Measurements from ENCODE around the gene SLC38A7. TPM values are rescaled to one million over a fixed set of nuclear protein-coding genes. Genes with fewer than 3 reads are reported as not detected.

The SLC38A7 gene
- total RNA-seq, 1 donor from 2014 or later: 23.4 TPM

DNA sequence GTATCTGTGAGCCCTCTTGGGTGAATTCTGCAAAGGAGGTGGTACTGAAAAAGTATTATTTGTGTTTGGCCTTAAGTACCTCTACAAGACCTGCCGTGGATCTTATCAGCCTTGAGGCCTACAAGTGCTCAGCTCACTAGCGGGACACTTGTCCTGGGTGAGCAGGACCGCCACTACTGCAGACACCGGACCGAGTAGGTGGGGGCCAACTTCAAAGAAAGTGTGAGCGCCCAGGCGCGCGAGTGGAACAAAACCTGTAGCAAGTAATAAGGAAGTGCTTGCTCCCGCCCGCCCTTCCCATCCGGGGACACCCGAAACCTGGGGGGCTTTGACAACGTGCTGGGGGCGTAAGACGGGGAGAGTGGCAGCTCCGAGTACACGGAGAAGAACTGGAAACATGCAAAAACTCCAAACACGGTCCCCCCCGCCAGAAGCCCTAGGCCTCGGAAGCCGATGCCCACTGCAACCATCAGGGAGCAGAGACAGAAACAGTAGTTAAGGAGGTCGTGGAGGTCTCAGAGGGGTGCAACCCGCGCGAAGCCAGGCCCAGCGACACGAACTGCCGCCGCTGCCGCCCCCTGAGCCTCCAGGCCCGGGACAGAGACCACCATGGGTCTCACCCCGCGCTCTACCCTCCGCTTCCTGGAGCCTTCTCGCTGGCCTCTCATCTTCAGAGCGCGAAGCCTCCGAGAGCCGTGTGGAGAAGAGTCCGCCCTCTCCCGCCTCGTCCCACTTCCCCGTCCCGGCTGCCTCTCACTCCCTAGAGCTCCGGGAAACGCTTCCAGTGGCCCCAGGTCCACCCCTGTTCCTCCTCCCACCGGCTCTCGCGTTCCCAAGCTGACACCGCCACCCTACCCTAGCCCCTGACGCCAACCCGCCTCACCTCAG, 55.5 kb downstream of the SLC38A7 start:
- H3K36me3 ChIP-seq (ENCODE audit: control insufficient read depth, insufficient read depth, low read length): peaks cover 1% of the 10 kb centered on the region
- H3K27me3 ChIP-seq (ENCODE audit: control insufficient read depth, insufficient read depth, low read length): no peaks in the 10 kb centered on the region
- DNase-seq (ENCODE audit: low read depth) (peak; percentile 34), FAIRE-seq (no peak)
- H3K4me3 ChIP-seq (ENCODE audit: low read depth, low read length): peak overlapping the region; percentile 100
- TF ChIP-seq, protein P1, sequence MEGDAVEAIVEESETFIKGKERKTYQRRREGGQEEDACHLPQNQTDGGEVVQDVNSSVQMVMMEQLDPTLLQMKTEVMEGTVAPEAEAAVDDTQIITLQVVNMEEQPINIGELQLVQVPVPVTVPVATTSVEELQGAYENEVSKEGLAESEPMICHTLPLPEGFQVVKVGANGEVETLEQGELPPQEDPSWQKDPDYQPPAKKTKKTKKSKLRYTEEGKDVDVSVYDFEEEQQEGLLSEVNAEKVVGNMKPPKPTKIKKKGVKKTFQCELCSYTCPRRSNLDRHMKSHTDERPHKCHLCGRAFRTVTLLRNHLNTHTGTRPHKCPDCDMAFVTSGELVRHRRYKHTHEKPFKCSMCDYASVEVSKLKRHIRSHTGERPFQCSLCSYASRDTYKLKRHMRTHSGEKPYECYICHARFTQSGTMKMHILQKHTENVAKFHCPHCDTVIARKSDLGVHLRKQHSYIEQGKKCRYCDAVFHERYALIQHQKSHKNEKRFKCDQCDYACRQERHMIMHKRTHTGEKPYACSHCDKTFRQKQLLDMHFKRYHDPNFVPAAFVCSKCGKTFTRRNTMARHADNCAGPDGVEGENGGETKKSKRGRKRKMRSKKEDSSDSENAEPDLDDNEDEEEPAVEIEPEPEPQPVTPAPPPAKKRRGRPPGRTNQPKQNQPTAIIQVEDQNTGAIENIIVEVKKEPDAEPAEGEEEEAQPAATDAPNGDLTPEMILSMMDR (IDR thresholded peaks at IDR 0.05; ENCODE audit: insufficient read depth, low read length, severe bottlenecking): no peak

DNA sequence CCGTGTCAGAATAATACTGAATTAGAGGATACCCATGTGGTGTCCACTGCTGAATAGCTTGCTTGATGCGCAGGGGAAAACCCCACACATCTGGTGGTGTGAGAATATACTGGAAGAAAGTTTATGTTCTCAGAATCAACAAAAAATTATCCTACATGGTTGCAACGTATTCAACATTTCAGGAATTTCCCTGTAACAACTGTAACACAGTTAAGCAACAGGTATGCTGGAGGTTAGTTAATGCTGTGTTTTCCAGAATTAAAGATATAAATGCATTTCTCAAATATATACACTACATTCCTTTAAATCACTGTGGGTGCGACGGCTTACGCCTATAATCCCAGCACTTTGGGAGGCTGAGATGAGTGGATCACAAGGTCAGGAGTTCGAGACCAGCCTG, 60.4 kb downstream of the SLC38A7 start:
- no peak for FAIRE-seq
- no peaks in the 10 kb centered on the region for H3K27me3 ChIP-seq (ENCODE audit: control insufficient read depth, insufficient read depth, low read length)
- H3K4me3 ChIP-seq (ENCODE audit: low read depth, low read length): no peak overlapping the region
- peaks cover 5% of the 10 kb centered on the region for H3K36me3 ChIP-seq (ENCODE audit: control insufficient read depth, insufficient read depth, low read length)
- no peak for DNase-seq (ENCODE audit: low read depth)
- TF ChIP-seq, protein P1 (IDR thresholded peaks at IDR 0.05; ENCODE audit: insufficient read depth, low read length, severe bottlenecking): no peak

DNA sequence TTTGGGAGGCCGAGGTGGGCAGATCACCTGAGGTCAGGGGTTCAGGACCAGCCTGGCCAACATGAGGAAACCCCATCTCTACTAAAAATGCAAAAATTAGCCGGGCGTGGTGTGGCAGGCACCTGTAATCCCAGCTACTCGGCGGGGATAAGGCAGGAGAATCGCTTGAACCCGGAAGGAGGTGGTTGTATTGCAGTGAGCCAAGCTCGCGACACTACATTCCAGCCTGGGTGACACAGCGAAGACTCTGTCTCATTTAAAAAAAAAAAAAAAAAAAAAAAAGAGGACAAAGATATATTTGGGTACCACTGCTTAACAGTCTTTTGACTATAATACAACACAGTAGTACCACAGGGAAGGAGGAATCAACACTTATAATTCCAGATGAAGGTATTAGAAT, 64.2 kb downstream of the SLC38A7 start:
- Histone ChIP-seq H3K27me3 (ENCODE audit: control insufficient read depth, insufficient read depth, low read length) (no peaks in the 10 kb centered on the region), H3K36me3 (ENCODE audit: control insufficient read depth, insufficient read depth, low read length) (peaks cover 6% of the 10 kb centered on the region), H3K4me3 (ENCODE audit: low read depth, low read length) (no peak overlapping the region)
- TF ChIP-seq, protein P1 (IDR thresholded peaks at IDR 0.05; ENCODE audit: insufficient read depth, low read length, severe bottlenecking): no peak
- FAIRE-seq (no peak), DNase-seq (ENCODE audit: low read depth) (no peak)

DNA sequence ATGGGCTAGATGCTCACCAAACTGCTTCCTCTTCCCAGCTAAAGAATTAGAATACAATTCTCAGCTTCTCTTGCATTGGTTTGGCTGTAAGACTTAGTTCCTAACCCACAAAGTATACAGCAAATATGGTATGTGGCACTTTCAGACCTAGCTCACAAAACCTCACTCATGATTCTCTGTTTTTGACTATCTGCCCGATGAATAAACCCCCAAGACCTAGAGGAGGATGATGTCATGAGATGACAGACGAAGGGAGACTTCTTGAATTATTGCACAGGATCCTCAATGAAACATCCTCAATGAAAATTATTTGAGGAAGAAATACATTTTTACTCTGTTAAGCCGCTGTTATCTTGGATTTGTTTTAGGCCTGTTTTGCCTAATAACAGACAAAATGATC, 69.3 kb downstream of the SLC38A7 start:
- Histone ChIP-seq H3K4me3 (ENCODE audit: low read depth, low read length) (no peak overlapping the region), H3K36me3 (ENCODE audit: control insufficient read depth, insufficient read depth, low read length) (peaks cover 1% of the 10 kb centered on the region), H3K27me3 (ENCODE audit: control insufficient read depth, insufficient read depth, low read length) (no peaks in the 10 kb centered on the region)
- FAIRE-seq (no peak), DNase-seq (ENCODE audit: low read depth) (no peak)
- TF ChIP-seq, protein P1 (IDR thresholded peaks at IDR 0.05; ENCODE audit: insufficient read depth, low read length, severe bottlenecking): no peak

Other genes with a start within 250 kb of the SLC38A7 start
- 2.6 and 2.8 TPM in 2 replicates for gene NDRG4, start 184.6 kb downstream of the SLC38A7 start, total RNA-seq
- gene SETD6, start 169.3 kb downstream of the SLC38A7 start, total RNA-seq: 18.6 and 23.2 TPM in 2 replicates
- 113 and 184 TPM in 2 replicates for gene CNOT1, start 54.9 kb downstream of the SLC38A7 start, total RNA-seq
- 30.3 and 31.3 TPM in 2 replicates for gene GOT2, start 49.5 kb upstream of the SLC38A7 start, total RNA-seq

All from bronchial epithelial cell (primary cell).